Measurements from ENCODE around the gene CHID1. TPM values are rescaled to one million over a fixed set of nuclear protein-coding genes. Genes with fewer than 3 reads are reported as not detected.

CHID1 gene
- total and polyA plus RNA-seq, 2 of the 8 experiments (the other 6 are each of a cell fraction or from before 2014, with no cell fraction given), result 81.2 to 88.5 TPM

DNA sequence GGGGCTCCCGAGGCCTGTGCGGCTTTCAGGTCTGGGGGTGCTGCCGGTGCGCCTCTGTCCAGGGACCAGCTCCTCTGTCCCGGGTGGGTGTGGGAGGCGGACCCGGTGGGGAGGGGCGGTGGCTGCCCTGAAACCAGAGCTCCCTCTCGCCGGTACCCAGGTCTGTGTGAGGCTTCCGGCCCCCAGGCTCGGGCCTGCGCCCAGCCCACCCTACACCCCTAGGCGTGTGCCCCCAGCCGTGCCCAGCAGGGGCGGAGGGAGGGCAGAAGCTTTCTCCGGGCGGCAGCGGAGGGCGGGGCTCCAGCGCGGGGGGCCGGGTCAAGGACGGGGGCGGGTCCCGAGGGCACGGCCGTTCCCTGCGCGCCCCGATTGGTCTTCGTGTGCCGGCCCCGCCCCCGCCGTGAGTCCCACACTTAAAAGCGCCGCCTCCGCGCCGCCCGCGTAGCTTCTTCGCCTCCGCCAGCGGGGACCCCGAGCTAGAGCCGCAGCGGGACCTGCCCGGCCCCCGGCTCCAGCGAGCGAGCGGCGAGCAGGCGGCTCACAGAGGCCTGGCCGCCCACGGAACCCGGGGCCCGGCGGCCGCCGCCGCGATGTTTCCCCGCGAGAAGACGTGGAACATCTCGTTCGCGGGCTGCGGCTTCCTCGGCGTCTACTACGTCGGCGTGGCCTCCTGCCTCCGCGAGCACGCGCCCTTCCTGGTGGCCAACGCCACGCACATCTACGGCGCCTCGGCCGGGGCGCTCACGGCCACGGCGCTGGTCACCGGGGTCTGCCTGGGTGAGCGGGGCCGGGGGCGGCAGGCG lies 91.3 kb downstream of the CHID1 start:
- H3K4me1 ChIP-seq (replicated peaks in 1 of 4; ENCODE audit: control insufficient read depth in 3 of 4, insufficient read depth in 4 of 4, low read length in 3 of 4), result peaks cover 0 to 12% (median 9%) of the 10 kb centered on the region in 4 experiments; a peak in 5 of 7 replicates
- H3K14ac ChIP-seq (ENCODE audit: insufficient read length), result no peak overlapping the region
- no peak overlapping the region for H2AK5ac ChIP-seq (ENCODE audit: low read depth, low read length)
- 9% methylated on average over 55 of the region's 96 CpGs; no CpG with 5 or more reads in 1 of the 2 experiments for WGBS, 2 experiments (ENCODE audit: extremely low coverage in 1 of 2, insufficient coverage in 1 of 2, insufficient read length in 1 of 2, insufficient replicate concordance in 2 of 2, low coverage in 1 of 2, low lambda C conversion rate in 2 of 2, missing lambda C conversion rate in 1 of 2)
- peaks cover 8% of the 10 kb centered on the region; the same call in 1 of the 2 replicates for H3K23me2 ChIP-seq (ENCODE audit: low read depth, low read length)
- H2BK20ac ChIP-seq (ENCODE audit: low read length), result no peak overlapping the region
- peaks cover 0 to 16% of the 10 kb centered on the region in 2 experiments for H4K20me1 ChIP-seq (replicated peaks in 1 of 2; ENCODE audit: control insufficient read depth in 1 of 2, insufficient read depth in 2 of 2, low read length in 2 of 2)
- peaks cover 8% of the 10 kb centered on the region for H3K79me1 ChIP-seq (ENCODE audit: low read depth, low read length)
- H4K91ac ChIP-seq (replicated peaks; ENCODE audit: insufficient read length, low read length), result peak overlapping the region; percentile 46
- no peak overlapping the region for H2AFZ ChIP-seq (ENCODE audit: low read length)
- H2BK12ac ChIP-seq (ENCODE audit: low read depth, low read length), result 0 out of 2 replicates have a peak overlapping the region, but pooled peaks have one; percentile 60
- H3K23ac ChIP-seq (ENCODE audit: insufficient read length), result no peak overlapping the region
- peak overlapping the region; percentile 70 to 83 for H3K4me2 ChIP-seq (ENCODE audit: insufficient read depth in 1 of 2, low read depth in 2 of 2, low read length in 2 of 2)
- no peak overlapping the region for H3K56ac ChIP-seq (replicated peaks; ENCODE audit: insufficient read length, low read depth, low read length)
- no peak overlapping the region for H4K5ac ChIP-seq (ENCODE audit: insufficient read length, low read depth, low read length)
- ChIA-PET CTCF (ENCODE audit: partially characterized antibody) (interaction anchor here (1.0 to 2.7 kb wide), 8 partner anchors 8 to 29 kb away, joined by 3 to 10 read pairs (median 5); partner anchors contain the start of gene CD151), POLR2A (ENCODE audit: partially characterized antibody) (interaction anchor here (0.6 to 53.0 kb wide), 19 partner anchors 8 to 428 kb away, joined by 3 to 1917 read pairs (median 4); partner anchors contain the start of genes CD151, CEND1, CRACR2B and DEAF1)
- FAIRE-seq, result no peak
- peak overlapping the region; percentile 77 to 92 (median 80) for H3K4me3 ChIP-seq (ENCODE audit: extremely low read depth in 1 of 4, insufficient read depth in 2 of 4, low read depth in 3 of 4, low read length in 4 of 4)
- peak overlapping the region; percentile 48 for H3K18ac ChIP-seq (ENCODE audit: extremely low read depth, low read length)
- H2BK5ac ChIP-seq (ENCODE audit: low read depth, low read length), result peak overlapping the region; percentile 75; the same call in 1 of the 2 replicates
- H3K4ac ChIP-seq (replicated peaks; ENCODE audit: insufficient read length, low read depth, low read length), result no peak overlapping the region
- H3K9ac ChIP-seq (replicated peaks in 1 of 4; ENCODE audit: extremely low read depth in 1 of 4, low read depth in 3 of 4, low read length in 3 of 4), result peak overlapping the region in 3 of 4 experiments; percentile 54 to 73 (median 67); a peak in 5 of 7 replicates
- H2BK120ac ChIP-seq (replicated peaks; ENCODE audit: low read depth, low read length), result no peak overlapping the region
- peak in 1 of 2 experiments; percentile 95 for DNase-seq (ENCODE audit: low read depth in 1 of 2, low spot score in 2 of 2)
- H3K36me3 ChIP-seq (ENCODE audit: control insufficient read depth in 2 of 4, insufficient read depth in 4 of 4, low read length in 3 of 4), result peaks cover 0 to 6% (median under 1%) of the 10 kb centered on the region in 4 experiments; a peak in 1 of 8 replicates
- 0 out of 2 replicates have a peak overlapping the region, but pooled peaks have one; percentile 72 for H2BK15ac ChIP-seq (ENCODE audit: low read length)
- H3K9me3 ChIP-seq (ENCODE audit: insufficient read depth in 2 of 2, low read depth in 1 of 2, low read length in 1 of 2), result no peaks in the 10 kb centered on the region
- peaks cover 0 to 5% of the 10 kb centered on the region in 2 experiments; a peak in 1 of 4 replicates for H3K79me2 ChIP-seq (ENCODE audit: control insufficient read depth in 1 of 2, insufficient read depth in 2 of 2, low read length in 2 of 2)
- peak overlapping the region; percentile 64; the same call in 1 of the 2 replicates for H3K27ac ChIP-seq (ENCODE audit: low read depth, low read length)
- peak overlapping the region; percentile 57 for H4K8ac ChIP-seq (ENCODE audit: extremely low read depth, insufficient read depth, low read length)
- H3K27me3 ChIP-seq (replicated peaks in 1 of 4; ENCODE audit: control insufficient read depth in 3 of 4, extremely low read depth in 1 of 4, insufficient read depth in 3 of 4, low read length in 3 of 4), result no peaks in the 10 kb centered on the region; a peak in 2 of 7 replicates
- no peak for TF ChIP-seq JUN (IDR thresholded peaks at IDR 0.05; ENCODE audit: low read depth, low read length)
- no peak for TF ChIP-seq EP300 (IDR thresholded peaks at IDR 0.05; ENCODE audit: borderline replicate concordance in 1 of 2, low read depth in 2 of 2, low read length in 2 of 2)
- TF ChIP-seq SAP30 (IDR thresholded peaks at IDR 0.05; ENCODE audit: insufficient read depth, insufficient replicate concordance, low read length), result no peak
- TF ChIP-seq RXRA (IDR thresholded peaks at IDR 0.05; ENCODE audit: insufficient read depth, low read depth, low read length), result no peak
- no peak for TF ChIP-seq RAD21 (IDR thresholded peaks at IDR 0.05 in 1 of 2, conservative IDR thresholded peaks at IDR 0.05 in 1 of 2; ENCODE audit: low read depth in 2 of 2, low read length in 2 of 2)
- no peak for TF ChIP-seq KDM5A (IDR thresholded peaks at IDR 0.05; ENCODE audit: low read length)
- TF ChIP-seq, protein P1, sequence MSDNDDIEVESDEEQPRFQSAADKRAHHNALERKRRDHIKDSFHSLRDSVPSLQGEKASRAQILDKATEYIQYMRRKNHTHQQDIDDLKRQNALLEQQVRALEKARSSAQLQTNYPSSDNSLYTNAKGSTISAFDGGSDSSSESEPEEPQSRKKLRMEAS (IDR thresholded peaks at IDR 0.05), result no peak
- TF ChIP-seq TAF1 (IDR thresholded peaks at IDR 0.05; ENCODE audit: low read depth, low read length), result peak; percentile 85
- no peak for TF ChIP-seq SIN3A (conservative IDR thresholded peaks at IDR 0.05 in 1 of 2, IDR thresholded peaks at IDR 0.05 in 1 of 2; ENCODE audit: low read depth in 1 of 2, low read length in 2 of 2)
